ENCODE results near the gene HMCN2. TPM values are rescaled to one million over a fixed set of nuclear protein-coding genes. Genes with fewer than 3 reads are reported as not detected.

Gene HMCN2
- total RNA-seq, 1 experiment from 2014 or later: 1.6 TPM

DNA sequence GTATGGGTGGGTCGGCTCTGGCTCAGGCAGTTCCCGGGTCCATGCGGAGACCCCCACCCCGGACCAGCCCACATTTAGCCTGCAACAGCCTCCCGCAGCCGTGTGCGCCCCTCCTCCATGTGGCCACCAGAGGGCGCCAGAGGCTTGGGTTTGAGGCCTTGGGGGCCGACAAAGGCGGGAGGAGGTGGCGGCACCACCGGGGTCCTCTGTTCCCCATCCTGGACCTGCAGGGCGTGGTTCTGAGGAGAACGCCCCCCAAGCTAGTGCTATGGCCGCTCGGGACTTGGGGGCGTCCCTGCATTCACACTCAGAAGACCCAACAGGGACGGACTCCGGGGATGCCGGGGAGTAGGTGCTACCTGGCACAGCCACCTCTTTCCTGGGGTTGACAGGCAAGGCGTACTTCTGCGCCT, 195.7 kb downstream of the HMCN2 start:
- Histone ChIP-seq H3F3A (ENCODE audit: insufficient read depth, low read depth) (no peaks in the 10 kb centered on the region), H3K9me3 (ENCODE audit: insufficient read depth, low read depth) (no peaks in the 10 kb centered on the region), H3K79me2 (ENCODE audit: low read depth) (no peaks in the 10 kb centered on the region), H2AFZ (no peak overlapping the region), H3K4me1 (replicated peaks; ENCODE audit: insufficient read depth) (no peaks in the 10 kb centered on the region), H3K27ac (no peak overlapping the region), H3K4me3 (no peak overlapping the region), H3K36me3 (ENCODE audit: low read depth) (no peaks in the 10 kb centered on the region), H3K4me2 (no peak overlapping the region), H4K20me1 (ENCODE audit: insufficient read depth) (no peaks in the 10 kb centered on the region; the same call in 1 of the 2 replicates), H3K9me2 (ENCODE audit: insufficient read depth) (no peaks in the 10 kb centered on the region), H3K27me3 (ENCODE audit: insufficient read depth, low read depth) (no peaks in the 10 kb centered on the region)
- no TSS peak for BruUV-seq (replicated peaks)
- peak in 1 of 2 experiments; percentile 55 for DNase-seq
- ChIA-PET POLR2A (ENCODE audit: unreplicated experiment) (no interaction called here), CTCF (interaction anchor here (0.6 to 1.0 kb wide), 4 partner anchors 47 to 636 kb away, joined by 3 to 11 read pairs (median 4); no protein-coding TSS in a partner anchor)
- intact Hi-C loops (cut with micrococcal nuclease; ENCODE audit: unreplicated experiment): loop anchor here (1.0 to 5.0 kb wide), 2 partner anchors 221 to 406 kb away; no protein-coding TSS in a partner anchor
- no peak for TF ChIP-seq EZH2 (IDR thresholded peaks at IDR 0.05; ENCODE audit: low read depth)
- TF ChIP-seq, protein P1, sequence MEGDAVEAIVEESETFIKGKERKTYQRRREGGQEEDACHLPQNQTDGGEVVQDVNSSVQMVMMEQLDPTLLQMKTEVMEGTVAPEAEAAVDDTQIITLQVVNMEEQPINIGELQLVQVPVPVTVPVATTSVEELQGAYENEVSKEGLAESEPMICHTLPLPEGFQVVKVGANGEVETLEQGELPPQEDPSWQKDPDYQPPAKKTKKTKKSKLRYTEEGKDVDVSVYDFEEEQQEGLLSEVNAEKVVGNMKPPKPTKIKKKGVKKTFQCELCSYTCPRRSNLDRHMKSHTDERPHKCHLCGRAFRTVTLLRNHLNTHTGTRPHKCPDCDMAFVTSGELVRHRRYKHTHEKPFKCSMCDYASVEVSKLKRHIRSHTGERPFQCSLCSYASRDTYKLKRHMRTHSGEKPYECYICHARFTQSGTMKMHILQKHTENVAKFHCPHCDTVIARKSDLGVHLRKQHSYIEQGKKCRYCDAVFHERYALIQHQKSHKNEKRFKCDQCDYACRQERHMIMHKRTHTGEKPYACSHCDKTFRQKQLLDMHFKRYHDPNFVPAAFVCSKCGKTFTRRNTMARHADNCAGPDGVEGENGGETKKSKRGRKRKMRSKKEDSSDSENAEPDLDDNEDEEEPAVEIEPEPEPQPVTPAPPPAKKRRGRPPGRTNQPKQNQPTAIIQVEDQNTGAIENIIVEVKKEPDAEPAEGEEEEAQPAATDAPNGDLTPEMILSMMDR (conservative IDR thresholded peaks at IDR 0.05): peak; percentile 93

DNA sequence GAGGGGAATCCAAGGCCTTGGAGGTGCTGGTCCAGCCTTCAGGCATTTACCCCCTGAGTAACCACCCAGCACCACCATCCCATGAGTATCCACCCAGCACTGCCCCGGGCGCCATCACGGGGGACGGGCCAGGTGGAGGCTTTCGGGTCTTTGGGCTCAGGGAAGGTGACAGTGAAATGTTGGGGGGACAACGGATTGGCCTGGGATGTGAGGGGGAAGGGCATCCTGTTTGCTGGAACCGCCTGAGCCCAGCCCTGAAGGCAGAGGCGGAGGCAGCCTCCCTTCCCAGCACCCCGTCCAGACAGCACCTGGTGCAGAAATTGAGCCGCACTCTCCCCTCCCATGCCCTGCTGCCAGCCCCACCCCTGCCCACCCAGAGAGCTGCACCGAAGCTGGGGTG, 196.2 kb downstream of the HMCN2 start:
- H3K27ac ChIP-seq: no peak overlapping the region
- intact Hi-C loops (cut with micrococcal nuclease; ENCODE audit: unreplicated experiment): loop anchor here (1.0 to 5.0 kb wide), 2 partner anchors 221 to 406 kb away; no protein-coding TSS in a partner anchor
- no peak overlapping the region for H3K4me3 ChIP-seq
- H3K79me2 ChIP-seq (ENCODE audit: low read depth): no peaks in the 10 kb centered on the region
- no TSS peak for BruUV-seq (replicated peaks)
- H3F3A ChIP-seq (ENCODE audit: insufficient read depth, low read depth): no peaks in the 10 kb centered on the region
- H4K20me1 ChIP-seq (ENCODE audit: insufficient read depth): no peaks in the 10 kb centered on the region; the same call in 1 of the 2 replicates
- no peaks in the 10 kb centered on the region for H3K9me3 ChIP-seq (ENCODE audit: insufficient read depth, low read depth)
- no peaks in the 10 kb centered on the region for H3K27me3 ChIP-seq (ENCODE audit: insufficient read depth, low read depth)
- no peaks in the 10 kb centered on the region for H3K4me1 ChIP-seq (replicated peaks; ENCODE audit: insufficient read depth)
- TF ChIP-seq EZH2 (IDR thresholded peaks at IDR 0.05; ENCODE audit: low read depth): no peak
- TF ChIP-seq, protein P1 (conservative IDR thresholded peaks at IDR 0.05): no peak
- H3K4me2 ChIP-seq: no peak overlapping the region
- ChIA-PET POLR2A (ENCODE audit: unreplicated experiment) (no interaction called here), CTCF (interaction anchor here (0.6 to 1.0 kb wide), 3 partner anchors 159 to 222 kb away, joined by 3 to 9 read pairs (median 5); no protein-coding TSS in a partner anchor)
- H3K9me2 ChIP-seq (ENCODE audit: insufficient read depth): no peaks in the 10 kb centered on the region
- no peaks in the 10 kb centered on the region for H3K36me3 ChIP-seq (ENCODE audit: low read depth)
- no peak for DNase-seq
- H2AFZ ChIP-seq: no peak overlapping the region

DNA sequence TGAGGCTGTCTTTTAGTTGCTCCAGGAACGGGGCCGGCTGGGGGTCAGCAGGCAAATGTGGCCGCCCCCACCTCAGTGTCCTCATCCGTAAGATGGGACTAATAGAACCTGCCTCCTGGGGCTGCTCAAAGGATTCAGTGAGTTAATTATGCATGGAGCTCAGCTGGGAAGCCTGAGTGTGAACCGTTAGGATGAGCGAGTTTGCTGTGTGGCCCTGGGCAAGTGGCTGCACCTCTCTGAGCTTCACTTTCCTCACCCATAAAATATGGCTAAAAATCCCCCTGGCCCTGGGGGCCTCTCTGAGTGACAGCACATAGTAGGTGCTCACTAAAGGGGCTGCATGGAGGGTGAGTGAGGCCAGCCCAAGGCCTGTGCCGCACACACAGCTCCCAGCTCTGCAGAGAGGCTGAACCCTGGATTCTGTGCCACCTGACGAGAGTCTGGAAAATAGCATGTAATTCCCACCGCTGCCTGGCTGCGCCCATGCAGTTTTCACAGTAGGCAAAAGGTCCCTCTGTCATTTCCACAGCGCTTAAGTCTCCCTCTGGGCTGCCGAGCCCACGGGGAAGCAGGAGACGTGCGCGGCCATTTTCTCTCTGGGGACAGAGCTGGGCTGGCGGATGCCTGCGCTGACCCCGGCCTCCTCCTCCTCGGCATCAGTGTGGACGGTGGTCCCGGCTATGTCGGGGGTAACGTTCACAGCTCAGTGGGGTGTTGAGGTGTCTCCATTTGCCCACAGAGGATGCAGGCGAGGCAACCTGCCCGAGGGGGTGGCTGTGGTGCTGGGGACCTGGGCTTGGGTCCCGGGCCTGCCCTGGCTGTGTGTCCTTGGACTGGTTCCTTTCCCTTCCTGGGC, 197.4 kb downstream of the HMCN2 start:
- POLR2A ChIA-PET (ENCODE audit: unreplicated experiment): no interaction called here
- no peak for DNase-seq
- TF ChIP-seq, protein P1 (conservative IDR thresholded peaks at IDR 0.05): no peak
- TF ChIP-seq EZH2 (IDR thresholded peaks at IDR 0.05; ENCODE audit: low read depth): no peak
- no peaks in the 10 kb centered on the region for H3F3A ChIP-seq (ENCODE audit: insufficient read depth, low read depth)
- H3K4me3 ChIP-seq: no peak overlapping the region
- BruUV-seq (replicated peaks): no TSS peak
- no peaks in the 10 kb centered on the region for H3K79me2 ChIP-seq (ENCODE audit: low read depth)
- H3K4me2 ChIP-seq: no peak overlapping the region
- intact Hi-C loops (cut with micrococcal nuclease; ENCODE audit: unreplicated experiment): loop anchor here (5.0 kb wide), 1 partner anchor 404 kb away; no protein-coding TSS in a partner anchor
- H4K20me1 ChIP-seq (ENCODE audit: insufficient read depth): no peaks in the 10 kb centered on the region; the same call in 1 of the 2 replicates
- CTCF ChIA-PET: no interaction called here
- H3K27ac ChIP-seq: no peak overlapping the region
- no peak overlapping the region for H2AFZ ChIP-seq
- no peaks in the 10 kb centered on the region for H3K36me3 ChIP-seq (ENCODE audit: low read depth)
- H3K4me1 ChIP-seq (replicated peaks; ENCODE audit: insufficient read depth): no peaks in the 10 kb centered on the region
- H3K9me2 ChIP-seq (ENCODE audit: insufficient read depth): no peaks in the 10 kb centered on the region
- no peaks in the 10 kb centered on the region for H3K27me3 ChIP-seq (ENCODE audit: insufficient read depth, low read depth)
- H3K9me3 ChIP-seq (ENCODE audit: insufficient read depth, low read depth): no peaks in the 10 kb centered on the region
